HG03280 (cell line): Measurements from ENCODE around the gene GOLGA2.

Experiments used
- ATAC-seq: cut with Tn5 transposase; IDR thresholded peaks from one replicate; pipeline ENCODE4 v1.9.1; 2021; ENCODE audit warnings: mild to moderate bottlenecking, moderate library complexity; ENCODE audit not compliant: unreplicated experiment

Gene GOLGA2

DNA sequence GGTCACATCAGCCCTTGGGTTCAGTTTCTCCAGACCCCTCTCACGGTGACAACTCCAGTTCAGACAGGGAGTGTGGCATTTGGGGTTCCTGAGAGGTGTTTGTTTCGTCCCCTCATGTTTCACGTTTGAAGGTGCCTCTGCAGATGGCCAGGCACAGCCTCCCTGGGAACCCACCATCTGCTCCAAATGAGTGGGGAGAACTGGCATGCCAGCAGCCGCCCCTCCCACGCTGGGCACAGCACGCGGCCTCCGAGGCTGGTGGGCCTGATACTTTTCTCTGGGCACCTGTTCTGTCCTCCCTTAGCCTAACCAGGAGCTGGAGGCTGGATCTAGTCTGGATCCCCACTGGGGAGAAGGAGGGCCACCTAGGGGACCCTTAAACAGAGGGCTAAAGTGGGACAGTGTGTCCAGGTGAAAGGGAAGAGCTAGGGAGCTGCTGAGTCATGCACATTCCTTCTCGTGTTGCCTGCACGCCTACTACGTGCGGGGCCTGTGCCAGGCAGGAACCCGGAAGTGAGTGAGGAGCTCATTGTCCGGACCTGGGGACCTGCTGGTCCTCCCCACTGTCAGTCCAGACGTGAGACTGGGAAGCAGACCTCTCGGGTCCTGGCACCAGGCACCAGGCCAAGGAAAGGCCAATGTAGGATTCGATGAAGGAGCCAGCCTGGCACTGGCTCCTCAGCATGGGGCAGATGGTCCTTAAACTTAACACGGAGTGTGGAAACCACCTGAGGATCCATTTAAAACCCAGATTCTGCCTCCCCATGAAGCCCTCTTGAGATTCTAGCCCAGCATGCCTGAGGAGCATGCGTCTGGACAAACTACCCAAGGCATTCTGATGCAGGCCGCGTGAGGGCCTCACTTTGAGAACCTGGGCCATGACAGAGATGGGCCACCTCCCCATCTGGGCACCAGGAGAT is 61.0 kb downstream of the GOLGA2 start:
- ATAC-seq = no peak

DNA sequence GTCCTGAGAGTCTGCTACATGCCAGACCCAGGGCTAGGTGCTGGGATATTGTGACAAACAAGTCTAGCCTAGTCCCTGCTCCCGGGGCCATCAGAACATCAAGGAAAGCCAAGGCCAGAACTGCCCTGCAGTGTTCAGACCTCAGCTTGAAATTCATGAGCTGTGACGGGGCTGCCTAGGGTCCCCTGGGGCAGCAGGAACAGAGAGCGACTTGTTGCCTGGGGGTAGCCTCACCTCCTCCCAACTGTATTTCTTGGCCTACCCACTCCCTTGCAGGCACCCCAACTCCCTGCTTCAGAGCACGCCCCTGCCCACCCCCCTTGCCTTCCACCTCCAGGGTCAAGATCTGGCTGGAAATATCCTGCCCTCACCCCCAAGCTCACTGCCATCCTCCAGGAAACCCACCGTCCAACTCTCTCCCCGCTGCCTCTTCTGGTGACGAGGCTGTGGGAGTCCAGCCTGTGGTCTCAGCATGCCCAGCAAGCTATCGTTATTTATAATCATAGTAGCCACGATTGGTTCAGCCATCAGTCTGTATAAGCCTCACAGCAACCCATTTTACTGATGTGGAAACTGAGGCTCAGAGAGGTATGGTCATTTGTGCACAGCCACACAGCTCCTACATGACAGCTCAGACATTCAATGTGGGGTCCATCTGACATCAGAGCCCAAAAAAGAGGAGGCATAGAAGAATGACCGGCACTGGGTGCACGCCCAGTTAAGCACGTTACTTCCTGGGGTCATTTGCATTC is 61.9 kb downstream of the GOLGA2 start:
- no peak for ATAC-seq

DNA sequence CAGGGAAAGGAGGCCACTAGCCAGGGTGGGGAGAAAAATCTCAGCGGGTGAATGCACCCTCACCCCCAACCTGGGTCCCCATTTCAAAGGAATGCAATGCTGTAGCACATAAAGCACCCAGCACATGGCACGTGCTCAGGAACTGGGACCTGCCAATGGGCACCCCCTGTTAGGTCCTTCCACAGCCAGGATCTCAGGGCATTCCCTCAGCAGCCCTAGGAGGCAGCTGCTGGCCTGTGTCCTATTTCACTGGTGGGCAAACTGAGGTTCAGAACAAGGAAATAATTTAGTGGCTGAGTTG is 63.9 kb downstream of the GOLGA2 start:
- no peak for ATAC-seq

GRCh38 chr9:128211186-128211980 is 64.4 kb downstream of the GOLGA2 start:
- ATAC-seq = no peak

- no peak for ATAC-seq
Observed at GRCh38 chr9:128208946-128209669, 66.7 kb downstream of the GOLGA2 start.

- no peak for ATAC-seq
Observed at GRCh38 chr9:128208386-128208785, 67.4 kb downstream of the GOLGA2 start.

- ATAC-seq = no peak
Observed at GRCh38 chr9:128206916-128207910, 68.6 kb downstream of the GOLGA2 start.

DNA sequence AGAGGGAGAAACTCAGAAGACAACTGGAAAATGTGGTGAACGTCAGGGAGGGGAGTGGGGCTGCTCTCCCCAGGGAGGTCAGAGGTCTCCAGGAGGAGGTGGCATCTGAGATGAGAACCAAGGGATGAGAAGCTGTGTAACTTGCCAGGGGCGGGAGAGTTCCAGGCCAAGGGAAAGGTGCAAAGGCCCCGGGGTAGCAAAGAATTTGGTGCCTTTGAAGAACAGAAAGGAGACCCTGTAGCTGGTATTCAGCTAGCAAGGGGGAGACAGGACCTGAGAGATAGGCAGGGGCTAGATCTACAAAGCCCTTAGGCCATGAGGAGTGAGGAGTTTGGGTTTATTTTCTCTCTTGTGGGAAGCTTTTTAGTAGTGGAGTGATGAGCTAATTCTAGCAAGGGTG is 69.3 kb downstream of the GOLGA2 start:
- no peak for ATAC-seq
